GM21717 (cell line): ENCODE results near the gene PLAGL2.

Experiments
- ATAC-seq: cut with Tn5 transposase; IDR thresholded peaks from one replicate; pipeline ENCODE4 v1.9.1; 2021; ENCODE audit warnings: mild to moderate bottlenecking, moderate library complexity; ENCODE audit not compliant: unreplicated experiment

Gene PLAGL2

DNA sequence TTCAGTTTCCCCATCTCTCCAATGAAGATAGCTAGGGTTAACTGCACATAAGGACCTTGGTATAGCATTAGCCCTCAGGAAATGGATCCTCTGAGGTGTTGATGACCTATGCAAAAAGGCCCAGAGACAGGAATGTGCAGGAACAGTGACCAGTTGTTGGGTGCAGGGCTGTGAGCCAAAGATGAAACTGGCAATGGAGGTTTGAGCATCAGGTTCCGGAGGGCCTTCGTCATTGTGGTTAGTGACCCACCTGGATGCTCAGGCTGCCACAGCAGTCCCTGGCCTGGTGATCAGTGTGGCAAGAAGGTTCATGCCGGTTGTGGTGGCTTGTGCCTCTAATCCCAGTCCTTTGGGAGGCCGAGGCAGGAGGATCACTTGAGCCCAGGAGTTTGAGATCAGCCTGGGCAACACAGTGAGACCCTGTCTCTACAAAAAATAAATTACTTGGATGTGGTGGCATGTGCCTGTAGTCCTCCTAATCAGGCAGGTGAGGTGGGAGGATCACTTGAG is 54.3 kb downstream of the PLAGL2 start:
- no peak for ATAC-seq

- ATAC-seq = no peak
These were observed 55.0 kb downstream of the PLAGL2 start for GRCh38 chr20:32152421-32153155.

GRCh38 chr20:32150291-32150848 is 57.2 kb downstream of the PLAGL2 start:
- ATAC-seq = no peak

- no peak for ATAC-seq
These were observed 57.9 kb downstream of the PLAGL2 start for GRCh38 chr20:32149566-32150170.

GRCh38 chr20:32144898-32145662 is 62.5 kb downstream of the PLAGL2 start:
- no peak for ATAC-seq

DNA sequence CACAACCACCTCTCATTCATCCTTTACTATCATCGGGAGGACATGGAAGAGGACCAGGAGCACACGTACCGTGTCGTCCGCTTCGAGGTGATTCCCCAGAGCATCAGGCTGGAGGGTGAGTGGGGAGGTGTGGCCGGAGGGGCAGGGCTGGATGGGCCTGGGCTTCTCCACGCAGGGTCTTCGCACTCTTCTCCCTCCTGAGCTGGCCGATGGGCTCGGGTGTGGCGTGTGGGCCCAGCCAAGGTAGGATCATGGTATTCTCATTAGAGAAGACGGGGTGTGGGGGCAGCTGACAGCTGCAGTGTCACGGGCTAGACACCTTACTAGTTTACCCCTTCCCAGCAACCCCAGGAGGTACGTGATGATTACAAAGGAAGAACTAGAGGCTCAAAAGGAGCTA is 64.6 kb downstream of the PLAGL2 start:
- no peak for ATAC-seq
